ENCODE data around the gene RNASET2.

RNASET2 gene

GRCh38 chr6:166942393-166943168 lies 13.8 kb downstream of the RNASET2 start:
- no peak overlapping the region for H4K8ac ChIP-seq (ENCODE audit: low read depth, low read length)
- H3K9ac ChIP-seq (ENCODE audit: low read length) = no peak overlapping the region
- no peaks in the 10 kb centered on the region for H3K79me2 ChIP-seq (ENCODE audit: control insufficient read depth, insufficient read depth, low read length, poor library complexity)
- no peak overlapping the region for H3K4me3 ChIP-seq (ENCODE audit: low read depth, low read length)
- peaks cover 0 to 3% of the 10 kb centered on the region in 2 experiments for H3K36me3 ChIP-seq (ENCODE audit: control insufficient read depth in 1 of 2, insufficient read depth in 2 of 2, low read length in 2 of 2)
- peaks cover 0 to 2% of the 10 kb centered on the region in 2 experiments for H3K4me1 ChIP-seq (ENCODE audit: control insufficient read depth in 1 of 2, insufficient read depth in 2 of 2, low read length in 2 of 2)
- H3K4ac ChIP-seq (ENCODE audit: low read depth, low read length) = no peak overlapping the region
- no peak overlapping the region for H3K27ac ChIP-seq (ENCODE audit: low read depth, low read length)
- H2BK12ac ChIP-seq (ENCODE audit: low read length) = no peak overlapping the region
- H3K18ac ChIP-seq (ENCODE audit: low read length) = no peak overlapping the region
- no peak overlapping the region for H3K23ac ChIP-seq (ENCODE audit: low read length)
- no peak overlapping the region for H4K12ac ChIP-seq (ENCODE audit: low read depth, low read length)
- no peak overlapping the region for H2AFZ ChIP-seq (ENCODE audit: insufficient read depth, low read length, poor library complexity)
- H3K14ac ChIP-seq (ENCODE audit: low read length) = no peak overlapping the region
- no peak overlapping the region for H3K4me2 ChIP-seq (ENCODE audit: low read length)
- no peak overlapping the region for H2BK5ac ChIP-seq (ENCODE audit: low read depth, low read length, poor library complexity)
- no peaks in the 10 kb centered on the region for H3K27me3 ChIP-seq (ENCODE audit: insufficient read depth, low read length)
- peaks cover 2% of the 10 kb centered on the region for H3K9me3 ChIP-seq (ENCODE audit: insufficient read depth, low read depth, low read length)
- peak; percentile 85 to 90 for DNase-seq
- H2AK5ac ChIP-seq (ENCODE audit: low read length) = no peak overlapping the region
- WGBS (ENCODE audit: extremely low coverage, insufficient coverage, insufficient read length) = no CpG with 5 or more reads among the region's 14 CpGs
- no peaks in the 10 kb centered on the region for H3K79me1 ChIP-seq (ENCODE audit: low read length)
- H4K91ac ChIP-seq (ENCODE audit: low read depth, low read length) = no peak overlapping the region
- H2BK120ac ChIP-seq (ENCODE audit: insufficient read depth, low read length, poor library complexity) = no peak overlapping the region

DNA sequence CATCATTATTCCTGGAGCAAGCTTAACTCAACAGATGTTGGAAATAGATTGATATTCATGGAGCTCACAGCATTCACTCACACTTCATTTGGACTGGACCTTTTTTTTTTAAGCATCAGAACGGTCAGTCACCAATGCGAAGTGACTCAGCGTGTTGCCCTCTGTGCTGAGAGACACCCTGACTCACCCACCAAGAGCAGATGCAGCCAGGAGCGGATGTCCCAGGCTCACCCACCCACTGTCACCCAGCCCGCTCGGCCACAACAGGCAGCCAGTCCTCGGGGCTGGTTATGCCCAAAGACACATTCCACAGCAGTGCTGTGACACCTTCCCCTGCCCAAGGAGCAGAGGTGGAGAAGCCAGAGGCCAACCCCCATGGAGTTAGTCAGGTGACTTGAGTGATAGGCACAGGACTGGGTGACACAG lies 15.7 kb downstream of the RNASET2 start:
- Histone ChIP-seq H2BK12ac (ENCODE audit: low read length) (no peak overlapping the region), H3K4me3 (ENCODE audit: low read depth, low read length) (no peak overlapping the region), H4K12ac (ENCODE audit: low read depth, low read length) (no peak overlapping the region), H3K18ac (ENCODE audit: low read length) (no peak overlapping the region), H3K36me3 (ENCODE audit: control insufficient read depth in 1 of 2, insufficient read depth in 2 of 2, low read length in 2 of 2) (peaks cover 0 to 3% of the 10 kb centered on the region in 2 experiments), H3K79me2 (ENCODE audit: control insufficient read depth, insufficient read depth, low read length, poor library complexity) (no peaks in the 10 kb centered on the region), H3K9me3 (ENCODE audit: insufficient read depth, low read depth, low read length) (peaks cover 2% of the 10 kb centered on the region), H3K4ac (ENCODE audit: low read depth, low read length) (no peak overlapping the region), H2BK5ac (ENCODE audit: low read depth, low read length, poor library complexity) (no peak overlapping the region), H4K8ac (ENCODE audit: low read depth, low read length) (no peak overlapping the region), H3K9ac (ENCODE audit: low read length) (no peak overlapping the region), H3K79me1 (ENCODE audit: low read length) (no peaks in the 10 kb centered on the region), H4K91ac (ENCODE audit: low read depth, low read length) (no peak overlapping the region), H3K23ac (ENCODE audit: low read length) (no peak overlapping the region), H2AK5ac (ENCODE audit: low read length) (no peak overlapping the region), H3K27me3 (ENCODE audit: insufficient read depth, low read length) (no peaks in the 10 kb centered on the region), H2AFZ (ENCODE audit: insufficient read depth, low read length, poor library complexity) (no peak overlapping the region), H3K14ac (ENCODE audit: low read length) (no peak overlapping the region), H3K27ac (ENCODE audit: low read depth, low read length) (no peak overlapping the region), H3K4me1 (ENCODE audit: control insufficient read depth in 1 of 2, insufficient read depth in 2 of 2, low read length in 2 of 2) (peaks cover 0 to 2% of the 10 kb centered on the region in 2 experiments), H2BK120ac (ENCODE audit: insufficient read depth, low read length, poor library complexity) (no peak overlapping the region), H3K4me2 (ENCODE audit: low read length) (no peak overlapping the region)
- no CpG with 5 or more reads among the region's 7 CpGs for WGBS (ENCODE audit: extremely low coverage, insufficient coverage, insufficient read length)
- peak; percentile 83 to 89 for DNase-seq

GRCh38 chr6:166939894-166940293 lies 16.5 kb downstream of the RNASET2 start:
- no CpG with 5 or more reads among the region's 7 CpGs for WGBS (ENCODE audit: extremely low coverage, insufficient coverage, insufficient read length)
- Histone ChIP-seq H3K79me1 (ENCODE audit: low read length) (no peaks in the 10 kb centered on the region), H3K23ac (ENCODE audit: low read length) (no peak overlapping the region)

DNA sequence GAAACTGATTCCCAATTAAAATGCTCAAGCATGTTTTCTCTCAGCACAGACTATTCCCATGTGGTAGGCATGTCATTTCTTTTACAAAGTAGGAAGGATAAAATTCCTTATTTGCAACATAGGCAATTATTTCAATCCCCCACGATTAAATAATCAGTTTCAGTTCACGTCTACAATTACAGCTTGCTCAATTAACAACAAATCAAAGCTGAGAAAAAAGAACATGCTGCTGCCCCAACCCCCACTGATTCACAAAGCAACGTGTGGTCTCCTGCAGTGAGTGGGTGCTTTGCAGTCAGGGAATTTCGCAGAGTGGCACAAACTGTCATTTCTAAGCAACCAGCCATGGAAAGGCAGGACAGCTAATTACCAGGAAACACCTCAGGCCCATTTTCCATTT lies 17.0 kb downstream of the RNASET2 start:
- Histone ChIP-seq H3K79me2 (ENCODE audit: control insufficient read depth, insufficient read depth, low read length, poor library complexity) (no peaks in the 10 kb centered on the region), H3K4me1 (ENCODE audit: control insufficient read depth in 1 of 2, insufficient read depth in 2 of 2, low read length in 2 of 2) (peaks cover 0 to 2% of the 10 kb centered on the region in 2 experiments), H3K23ac (ENCODE audit: low read length) (no peak overlapping the region), H2BK12ac (ENCODE audit: low read length) (no peak overlapping the region), H3K36me3 (ENCODE audit: control insufficient read depth in 1 of 2, insufficient read depth in 2 of 2, low read length in 2 of 2) (peaks cover 0 to 3% of the 10 kb centered on the region in 2 experiments), H4K8ac (ENCODE audit: low read depth, low read length) (no peak overlapping the region), H3K27me3 (ENCODE audit: insufficient read depth, low read length) (no peaks in the 10 kb centered on the region), H3K4me2 (ENCODE audit: low read length) (no peak overlapping the region), H2AK5ac (ENCODE audit: low read length) (no peak overlapping the region), H3K27ac (ENCODE audit: low read depth, low read length) (no peak overlapping the region), H2AFZ (ENCODE audit: insufficient read depth, low read length, poor library complexity) (no peak overlapping the region), H3K9ac (ENCODE audit: low read length) (no peak overlapping the region), H2BK120ac (ENCODE audit: insufficient read depth, low read length, poor library complexity) (no peak overlapping the region), H4K12ac (ENCODE audit: low read depth, low read length) (no peak overlapping the region), H2BK5ac (ENCODE audit: low read depth, low read length, poor library complexity) (no peak overlapping the region), H4K91ac (ENCODE audit: low read depth, low read length) (no peak overlapping the region), H3K4ac (ENCODE audit: low read depth, low read length) (no peak overlapping the region), H3K4me3 (ENCODE audit: low read depth, low read length) (no peak overlapping the region), H3K18ac (ENCODE audit: low read length) (no peak overlapping the region), H3K9me3 (ENCODE audit: insufficient read depth, low read depth, low read length) (peaks cover 2% of the 10 kb centered on the region), H3K14ac (ENCODE audit: low read length) (no peak overlapping the region), H3K79me1 (ENCODE audit: low read length) (no peaks in the 10 kb centered on the region)
- WGBS (ENCODE audit: extremely low coverage, insufficient coverage, insufficient read length) = no CpG with 5 or more reads among the region's 4 CpGs
- no peak for DNase-seq

More at GRCh38 chr6:166939894-166940293, 16.5 kb downstream of the RNASET2 start:
- Histone ChIP-seq H3K9ac (ENCODE audit: low read length) (no peak overlapping the region), H3K27me3 (ENCODE audit: insufficient read depth, low read length) (no peaks in the 10 kb centered on the region), H2BK120ac (ENCODE audit: insufficient read depth, low read length, poor library complexity) (no peak overlapping the region), H3K4me1 (ENCODE audit: control insufficient read depth in 1 of 2, insufficient read depth in 2 of 2, low read length in 2 of 2) (peaks cover 0 to 2% of the 10 kb centered on the region in 2 experiments), H4K12ac (ENCODE audit: low read depth, low read length) (no peak overlapping the region), H3K9me3 (ENCODE audit: insufficient read depth, low read depth, low read length) (peaks cover 2% of the 10 kb centered on the region), H3K4me2 (ENCODE audit: low read length) (no peak overlapping the region), H3K79me2 (ENCODE audit: control insufficient read depth, insufficient read depth, low read length, poor library complexity) (no peaks in the 10 kb centered on the region), H2AK5ac (ENCODE audit: low read length) (no peak overlapping the region), H4K8ac (ENCODE audit: low read depth, low read length) (no peak overlapping the region), H3K18ac (ENCODE audit: low read length) (no peak overlapping the region), H3K4me3 (ENCODE audit: low read depth, low read length) (no peak overlapping the region), H2BK5ac (ENCODE audit: low read depth, low read length, poor library complexity) (no peak overlapping the region), H4K91ac (ENCODE audit: low read depth, low read length) (no peak overlapping the region), H3K27ac (ENCODE audit: low read depth, low read length) (no peak overlapping the region), H3K36me3 (ENCODE audit: control insufficient read depth in 1 of 2, insufficient read depth in 2 of 2, low read length in 2 of 2) (peaks cover 0 to 3% of the 10 kb centered on the region in 2 experiments), H3K4ac (ENCODE audit: low read depth, low read length) (no peak overlapping the region), H2BK12ac (ENCODE audit: low read length) (no peak overlapping the region), H2AFZ (ENCODE audit: insufficient read depth, low read length, poor library complexity) (no peak overlapping the region), H3K14ac (ENCODE audit: low read length) (no peak overlapping the region)
- no peak for DNase-seq

All from trophoblast cell (in vitro differentiated cells and primary cell).